IMR-90 (cell line): ENCODE measurements around the gene COL4A2. TPM values are rescaled to one million over a fixed set of nuclear protein-coding genes. Genes with fewer than 3 reads are reported as not detected.

Experiments used
- ATAC-seq: fragments of 200-7000 bp; cut with Tn5 transposase; 2 replicates; pipeline ENCODE4 v1.9.1; 2020; ENCODE audit warnings: low read depth, mild to moderate bottlenecking, moderate library complexity
- BruUV-seq: library from RNA; stranded (reverse); fragments of 400-500 nt; replicated peaks from 2 replicates; lab custom pipeline; 2021; lab: Mats Ljungman, UMichigan
- CTCF ChIA-PET: fragments of 300-600 bp; formaldehyde crosslinking; extraction: SDS; loops from one replicate; lab custom pipeline; 2021; ENCODE audit warnings: antibody characterized with exemption; lab: Yijun Ruan, JAX
- POLR2A ChIA-PET: fragments of 300-600 bp; sonication (Branson Sonifier 250); formaldehyde crosslinking; loops from one replicate; lab custom pipeline; 2022; ENCODE audit warnings: antibody characterized with exemption; ENCODE audit not compliant: unreplicated experiment; lab: Charles Lee
- DNase-seq: peaks from one replicate; pipeline ENCODE4 v3.0.0; 2013
- H2AFZ ChIP-seq: replicated peaks from 2 replicates; pipeline ENCODE3; 2013; ENCODE audit warnings: low read length, mild to moderate bottlenecking; ENCODE audit not compliant: poor library complexity
- H2AK5ac ChIP-seq: 2 replicates; pipeline ENCODE4 v1.6.1; 2013; ENCODE audit warnings: low read depth, low read length, inconsistent platforms
- H2AK9ac ChIP-seq: replicated peaks from 2 replicates; pipeline ENCODE3; 2013; ENCODE audit warnings: mild to moderate bottlenecking, low read depth, low read length, moderate library complexity; ENCODE audit not compliant: poor library complexity
- H2BK120ac ChIP-seq: 2 replicates; pipeline ENCODE4 v1.6.1; 2013; ENCODE audit warnings: low read depth, low read length, inconsistent platforms
- H2BK15ac ChIP-seq: 3 replicates; pipeline ENCODE4 v1.6.1; 2013; ENCODE audit warnings: low read depth, low read length, inconsistent platforms
- H2BK20ac ChIP-seq: 2 replicates; pipeline ENCODE4 v1.6.1; 2013; ENCODE audit warnings: low read depth, mild to moderate bottlenecking, inconsistent platforms, low read length, moderate library complexity
- H2BK5ac ChIP-seq: 2 replicates; pipeline ENCODE4 v1.6.1; 2013; ENCODE audit warnings: mild to moderate bottlenecking, low read depth, low read length, inconsistent platforms; ENCODE audit not compliant: poor library complexity, severe bottlenecking
- H3K14ac ChIP-seq: replicated peaks from 2 replicates; pipeline ENCODE4 v1.6.1; 2013; ENCODE audit warnings: low read depth, low read length, inconsistent platforms
- H3K18ac ChIP-seq: 2 replicates; pipeline ENCODE4 v1.6.1; 2013; ENCODE audit warnings: low read depth, low read length, control low read depth
- H3K23ac ChIP-seq: 2 replicates; pipeline ENCODE4 v1.6.1; 2013; ENCODE audit warnings: low read depth, low read length, inconsistent platforms
- H3K27ac ChIP-seq: 2 replicates; pipeline ENCODE4 v1.5.1; 2013; ENCODE audit warnings: mild to moderate bottlenecking, control low read depth, low read length; ENCODE audit not compliant: insufficient read depth
- H3K27me3 ChIP-seq: 2 replicates; pipeline ENCODE4 v1.6.1; 2013; ENCODE audit warnings: low read length; ENCODE audit not compliant: control insufficient read depth, insufficient read depth
- H3K36me3 ChIP-seq: 2 replicates; pipeline ENCODE4 v1.6.1; 2013; ENCODE audit warnings: low read length, mixed read lengths; ENCODE audit not compliant: control insufficient read depth, insufficient read depth
- H3K4ac ChIP-seq: 2 replicates; pipeline ENCODE4 v1.6.1; 2013; ENCODE audit warnings: low read depth, low read length, inconsistent platforms
- H3K4me1 ChIP-seq: 2 replicates; pipeline ENCODE4 v1.6.1; 2013; ENCODE audit warnings: low read length, mixed read lengths; ENCODE audit not compliant: control insufficient read depth, insufficient read depth
- H3K4me2 ChIP-seq: 2 replicates; pipeline ENCODE4 v1.6.1; 2013; ENCODE audit warnings: low read depth, mild to moderate bottlenecking, control low read depth, low read length, moderate library complexity
- H3K4me3 ChIP-seq: 2 replicates; pipeline ENCODE4 v1.5.1; 2013; ENCODE audit warnings: low read depth, mild to moderate bottlenecking, control low read depth, low read length, moderate library complexity; ENCODE audit not compliant: insufficient read depth
- H3K56ac ChIP-seq: 2 replicates; pipeline ENCODE4 v1.6.1; 2013; ENCODE audit warnings: low read length, inconsistent platforms; ENCODE audit not compliant: insufficient read depth; ENCODE audit errors: extremely low read depth
- H3K79me1 ChIP-seq, 2 experiments: 2 replicates each; pipeline ENCODE4 v1.6.1; 2013; ENCODE audit warnings: low read length in 2 of 2, inconsistent platforms in 1 of 2, low read depth in 1 of 2
- H3K9ac ChIP-seq: 2 replicates; pipeline ENCODE4 v1.6.1; 2013; ENCODE audit warnings: low read depth, low read length, control low read depth
- H3K9me1 ChIP-seq: 2 replicates; pipeline ENCODE4 v1.6.1; 2013; ENCODE audit warnings: low read length, inconsistent platforms; ENCODE audit not compliant: insufficient read depth
- H3K9me3 ChIP-seq: 2 replicates; pipeline ENCODE4 v1.6.1; 2013; ENCODE audit warnings: low read length; ENCODE audit not compliant: control insufficient read depth, insufficient read depth
- H4K20me1 ChIP-seq: 2 replicates; pipeline ENCODE4 v1.6.1; 2013; ENCODE audit warnings: low read length, inconsistent platforms; ENCODE audit not compliant: insufficient read depth
- H4K5ac ChIP-seq: 2 replicates; pipeline ENCODE4 v1.6.1; 2013; ENCODE audit warnings: mild to moderate bottlenecking, low read depth, low read length, control low read depth
- H4K8ac ChIP-seq, 2 experiments: 2 replicates each; pipeline ENCODE4 v1.6.1; 2013; ENCODE audit warnings: low read depth in 2 of 2, low read length in 2 of 2, control low read depth in 1 of 2, inconsistent platforms in 1 of 2
- H4K91ac ChIP-seq: 2 replicates; pipeline ENCODE4 v1.6.1; 2013; ENCODE audit warnings: low read depth, low read length, inconsistent platforms; ENCODE audit not compliant: insufficient read depth
- BHLHE40 ChIP-seq: fragments of 150-350 bp; IDR thresholded peaks from 2 replicates; pipeline ENCODE4 v1.6.1; 2016; ENCODE audit warnings: mild to moderate bottlenecking, low read depth, low read length
- CEBPB ChIP-seq: IDR thresholded peaks from 2 replicates; pipeline ENCODE4 v1.6.1; 2012; ENCODE audit warnings: low read depth, low read length, improper control_type of control experiment
- CHD1 ChIP-seq: IDR thresholded peaks from 2 replicates; pipeline ENCODE4 v1.6.1; 2012; ENCODE audit warnings: low read depth, low read length, improper control_type of control experiment
- CTCF ChIP-seq: conservative IDR thresholded peaks from 2 replicates; pipeline ENCODE4 v1.5.1; 2012; ENCODE audit warnings: mild to moderate bottlenecking, low read depth, low read length, improper control_type of control experiment
- ELK1 ChIP-seq: fragments of 150-350 bp; IDR thresholded peaks from 2 replicates; pipeline ENCODE4 v1.6.1; 2016; ENCODE audit warnings: low read depth, mild to moderate bottlenecking, low read length, moderate library complexity, borderline replicate concordance
- FOS ChIP-seq: fragments of 150-350 bp; IDR thresholded peaks from 2 replicates; pipeline ENCODE4 v1.6.1; 2016; ENCODE audit warnings: low read depth, low read length
- MAFK ChIP-seq: IDR thresholded peaks from 2 replicates; pipeline ENCODE4 v1.6.1; 2012; ENCODE audit warnings: low read depth, low read length, improper control_type of control experiment
- MAZ ChIP-seq: IDR thresholded peaks from 2 replicates; pipeline ENCODE4 v1.6.1; 2012; ENCODE audit warnings: low read depth, mild to moderate bottlenecking, low read length, improper control_type of control experiment, moderate library complexity, borderline replicate concordance
- MXI1 ChIP-seq: IDR thresholded peaks from 2 replicates; pipeline ENCODE4 v1.6.1; 2012; ENCODE audit warnings: low read depth, mild to moderate bottlenecking, low read length, moderate library complexity, borderline replicate concordance
- NFE2L2 ChIP-seq: fragments of 150-350 bp; IDR thresholded peaks from 2 replicates; pipeline ENCODE4 v1.6.1; 2016; ENCODE audit warnings: low read depth, mild to moderate bottlenecking, low read length
- POLR2A ChIP-seq: IDR thresholded peaks from 2 replicates; pipeline ENCODE4 v1.6.1; 2012; ENCODE audit warnings: mild to moderate bottlenecking, low read depth, low read length
- RAD21 ChIP-seq: IDR thresholded peaks from 2 replicates; pipeline ENCODE4 v1.6.1; 2012; ENCODE audit warnings: low read length, improper control_type of control experiment
- RCOR1 ChIP-seq: IDR thresholded peaks from 2 replicates; pipeline ENCODE4 v1.6.1; 2012; ENCODE audit warnings: mild to moderate bottlenecking, low read length, improper control_type of control experiment; ENCODE audit not compliant: insufficient replicate concordance
- RFX5 ChIP-seq: IDR thresholded peaks from 2 replicates; pipeline ENCODE4 v1.8.0; 2012; ENCODE audit warnings: low read depth, mild to moderate bottlenecking, low read length, moderate library complexity
- SMC3 ChIP-seq: fragments of 150-350 bp; IDR thresholded peaks from 2 replicates; pipeline ENCODE4 v1.6.1; 2016; ENCODE audit warnings: low read depth, mild to moderate bottlenecking, antibody characterized with exemption, low read length, moderate library complexity
- USF2 ChIP-seq: fragments of 150-350 bp; IDR thresholded peaks from 2 replicates; pipeline ENCODE4 v1.6.1; 2017; ENCODE audit warnings: mild to moderate bottlenecking, antibody characterized with exemption, low read length, low read depth
- WGBS, 2 experiments: methylation state at CpG; one replicate each; pipeline versions ENCODE4 v1.1.5 to v1.1.7; 2013; ENCODE audit warnings: missing lambda C conversion rate in 2 of 2; ENCODE audit not compliant: insufficient read length in 1 of 2; ENCODE audit errors: extremely low coverage in 2 of 2; 5-methylcytosine and 5-hydroxymethylcytosine counted together
- dilution Hi-C: fragments of 300-500 bp; cut with HindIII; formaldehyde crosslinking; loops from one replicate; pipeline ENCODE4 v1.14.3; 2018; ENCODE audit warnings: low sequenced_read_pairs; ENCODE audit not compliant: unreplicated experiment
- in situ Hi-C: fragments of 300-500 bp; cut with MboI; formaldehyde crosslinking; loops from 3 replicates; pipeline ENCODE4 v1.14.3; 2019; ENCODE audit warnings: low sequenced_read_pairs, inconsistent platforms, mixed read lengths
- intact Hi-C: fragments of 100-400 bp; cut with micrococcal nuclease; formaldehyde crosslinking; loops from 2 replicates; pipeline ENCODE4 v1.10.0; 2022
- polyA plus RNA-seq, 3 experiments: library from polyadenylated mRNA; depleted of rRNA; stranded (reverse); fragments of >200 nt; gene quantifications; 2 replicates each; pipeline ENCODE4 v1.2.3, GENCODE V29; 2012; ENCODE audit warnings: low replicate concordance in 1 of 3
- total RNA-seq: library from RNA; depleted of rRNA; stranded (reverse); fragments of >200 nt; gene quantifications from 2 replicates; pipeline ENCODE4 v1.2.3, GENCODE V29; 2012

Gene COL4A2
- total and polyA plus RNA-seq, 2 of the 4 experiments (the other 2 are of a cell fraction) = 90.7 to 457 TPM

- no peak overlapping the region for H2AFZ ChIP-seq
- no peak overlapping the region for H3K23ac ChIP-seq
- H3K18ac ChIP-seq = no peak overlapping the region
- H3K56ac ChIP-seq = no peak overlapping the region
- peaks cover 76% of the 10 kb centered on the region for H3K36me3 ChIP-seq
- CTCF ChIA-PET = no interaction called here
- WGBS, 2 experiments = 87% methylated on average over 12 of the region's 19 CpGs; no CpG with 5 or more reads in 1 of the 2 experiments
- no peaks in the 10 kb centered on the region for H3K27me3 ChIP-seq
- in situ Hi-C loops (loop anchor here (10.0 kb wide), 1 partner anchor 223 kb away; no protein-coding TSS in a partner anchor), dilution Hi-C loops (no loop called here), intact Hi-C loops (no loop called here)
- no peak overlapping the region for H2BK120ac ChIP-seq
- peaks cover 20% of the 10 kb centered on the region for H3K9me1 ChIP-seq
- no peak overlapping the region for H3K4me2 ChIP-seq
- no peak overlapping the region for H2AK9ac ChIP-seq
- no peak overlapping the region for H2BK15ac ChIP-seq
- TF ChIP-seq RFX5 (no peak), NFE2L2 (no peak), FOS (no peak), CTCF (no peak), MAFK (no peak), CHD1 (no peak), ELK1 (no peak), RCOR1 (no peak), SMC3 (no peak), CEBPB (no peak), USF2 (no peak), MXI1 (no peak), BHLHE40 (no peak), MAZ (no peak), POLR2A (no peak), RAD21 (no peak)
- peaks cover 10% of the 10 kb centered on the region for H3K4me1 ChIP-seq
- no TSS peak for BruUV-seq
- H3K14ac ChIP-seq = no peak overlapping the region
- H4K5ac ChIP-seq = no peak overlapping the region
- no peak for ATAC-seq
- H3K9ac ChIP-seq = no peak overlapping the region
- H2BK5ac ChIP-seq = no peak overlapping the region
- H2AK5ac ChIP-seq = no peak overlapping the region
- no peak overlapping the region for H4K8ac ChIP-seq
- no peaks in the 10 kb centered on the region for H3K9me3 ChIP-seq
- H2BK20ac ChIP-seq = no peak overlapping the region
- H3K4ac ChIP-seq = no peak overlapping the region
- POLR2A ChIA-PET = no interaction called here
- no peak overlapping the region for H3K27ac ChIP-seq
- H4K20me1 ChIP-seq = peaks cover 6% of the 10 kb centered on the region; the same call in 1 of the 2 replicates
- no peak for DNase-seq
- no peak overlapping the region for H4K91ac ChIP-seq
- H3K79me1 ChIP-seq = peaks cover 12 to 27% of the 10 kb centered on the region in 2 experiments; a peak in 3 of 4 replicates
- H3K4me3 ChIP-seq = no peak overlapping the region
These were observed 131.1 kb downstream of the COL4A2 start for GRCh38 chr13:110438211-110438610.
